GM23248 (cell line): ENCODE results near the gene MUC2. TPM values are rescaled to one million over a fixed set of nuclear protein-coding genes. Genes with fewer than 3 reads are reported as not detected.

Experiments
- DNase-seq: peaks from one replicate; pipeline ENCODE4 v3.0.0-alpha.2; 2015
- H2AFZ ChIP-seq: fragments of 200-600 bp; sonication (generic); 2 replicates; pipeline ENCODE4 v1.6.1; 2016; ENCODE audit warnings: antibody characterized with exemption
- H3F3A ChIP-seq: fragments of 200-600 bp; sonication (generic); 2 replicates; pipeline ENCODE4 v1.6.1; 2016; ENCODE audit warnings: mild to moderate bottlenecking, antibody characterized with exemption, mixed run types; ENCODE audit not compliant: insufficient read depth
- H3K27ac ChIP-seq: fragments of 200-600 bp; sonication (generic); 2 replicates; pipeline ENCODE4 v1.5.1; 2016; ENCODE audit warnings: mild to moderate bottlenecking
- H3K27me3 ChIP-seq: fragments of 200-600 bp; sonication (generic); replicated peaks from 2 replicates; pipeline ENCODE4 v1.6.1; 2016; ENCODE audit warnings: mild to moderate bottlenecking; ENCODE audit not compliant: insufficient read depth
- H3K36me3 ChIP-seq: fragments of 200-600 bp; sonication (generic); 2 replicates; pipeline ENCODE4 v1.6.1; 2016; ENCODE audit warnings: low read depth, mild to moderate bottlenecking
- H3K4me1 ChIP-seq: fragments of 200-600 bp; sonication (generic); 2 replicates; pipeline ENCODE4 v1.6.1; 2016; ENCODE audit warnings: mild to moderate bottlenecking; ENCODE audit not compliant: insufficient read depth
- H3K4me2 ChIP-seq: fragments of 200-600 bp; sonication (generic); one replicate; pipeline ENCODE4 v1.6.1; 2016; ENCODE audit warnings: mild to moderate bottlenecking; ENCODE audit not compliant: unreplicated experiment
- H3K4me3 ChIP-seq: fragments of 200-600 bp; sonication (generic); 2 replicates; pipeline ENCODE4 v1.5.1; 2016; ENCODE audit warnings: mild to moderate bottlenecking
- H3K79me2 ChIP-seq: fragments of 200-600 bp; sonication (generic); 2 replicates; pipeline ENCODE4 v1.6.1; 2016; ENCODE audit warnings: mild to moderate bottlenecking; ENCODE audit not compliant: insufficient read depth
- H3K9ac ChIP-seq: fragments of 200-600 bp; sonication (generic); 2 replicates; pipeline ENCODE4 v1.6.1; 2016; ENCODE audit warnings: mild to moderate bottlenecking
- H3K9me2 ChIP-seq: fragments of 200-600 bp; sonication (generic); 2 replicates; pipeline ENCODE4 v1.6.1; 2016; ENCODE audit warnings: mixed run types, mild to moderate bottlenecking, moderate library complexity; ENCODE audit not compliant: insufficient read depth
- H3K9me3 ChIP-seq: fragments of 200-600 bp; sonication (generic); one replicate; pipeline ENCODE4 v1.6.1; 2017; ENCODE audit warnings: low read depth
- H4K20me1 ChIP-seq: fragments of 200-600 bp; sonication (generic); 2 replicates; pipeline ENCODE4 v1.6.0; 2016; ENCODE audit not compliant: insufficient read depth
- EZH2 ChIP-seq: fragments of 200-600 bp; sonication (generic); IDR thresholded peaks from 2 replicates; pipeline ENCODE4 v1.6.1; 2018; ENCODE audit warnings: antibody characterized with exemption, mild to moderate bottlenecking; ENCODE audit not compliant: insufficient read depth, poor library complexity, severe bottlenecking
- EZH2phosphoT487 ChIP-seq: fragments of 200-600 bp; sonication (generic); IDR thresholded peaks from 2 replicates; pipeline ENCODE4 v1.6.1; 2018; ENCODE audit warnings: antibody characterized with exemption, moderate library complexity, mild to moderate bottlenecking, low read depth; ENCODE audit not compliant: insufficient read depth
- WGBS, 2 experiments: methylation state at CpG; one replicate each; pipeline ENCODE4 v1.1.6; 2015 to 2017; ENCODE audit warnings: low lambda C conversion rate in 2 of 2, low coverage in 1 of 2; ENCODE audit errors: missing lambda C conversion rate in 2 of 2; 5-methylcytosine and 5-hydroxymethylcytosine counted together
- in situ Hi-C: fragments of 300-500 bp; cut with MboI; formaldehyde crosslinking; loops from 2 replicates; pipeline ENCODE4 v1.15.0; 2020
- polyA plus RNA-seq: library from polyadenylated mRNA; unstranded; fragments of >200 nt; fragmentation: Nextera tagmentation; extraction: Ambion mirVana; gene quantifications from 2 replicates; pipeline ENCODE4 v1.2.1, GENCODE V29; 2016
- total RNA-seq: library from RNA; depleted of rRNA; stranded (reverse); fragments of >200 nt; shearing (Covaris generic); gene quantifications from 2 replicates; pipeline ENCODE4 v1.2.3, GENCODE V29; 2014

Gene MUC2
- total and polyA plus RNA-seq, 2 experiments from 2014 or later = not detected

DNA sequence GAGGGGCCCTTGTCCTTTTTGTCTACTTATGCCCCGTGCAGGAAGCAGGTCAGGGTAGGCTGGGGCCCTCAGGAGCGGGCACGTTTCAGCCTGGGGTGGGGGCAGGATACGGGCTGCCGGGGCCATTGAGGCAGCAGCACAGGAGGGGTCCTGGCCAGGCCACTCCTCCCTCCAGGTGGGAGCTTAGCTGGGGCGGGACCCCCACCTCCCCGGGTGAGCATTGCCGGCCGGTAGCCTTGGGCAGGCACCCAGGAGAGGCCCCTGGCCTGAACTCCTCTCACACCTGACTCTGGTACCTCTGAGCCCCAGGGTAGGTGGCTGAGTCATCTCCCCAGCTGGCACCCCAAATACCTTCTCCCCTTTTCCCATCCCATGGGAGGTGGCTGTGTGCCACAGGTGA, 33.2 kb upstream of the MUC2 start:
- in situ Hi-C loops = no loop called here
- H3K36me3 ChIP-seq = no peaks in the 10 kb centered on the region
- no peak for TF ChIP-seq EZH2
- no peak for TF ChIP-seq EZH2phosphoT487
- no peak overlapping the region for H3K4me2 ChIP-seq
- no peak overlapping the region for H3K27ac ChIP-seq
- no peaks in the 10 kb centered on the region for H3F3A ChIP-seq
- H3K4me1 ChIP-seq = no peaks in the 10 kb centered on the region
- H3K9me2 ChIP-seq = no peaks in the 10 kb centered on the region
- H4K20me1 ChIP-seq = no peaks in the 10 kb centered on the region
- 29 to 44% methylated on average over 8 to 9 of the region's 9 CpGs for WGBS, 2 experiments
- no peak overlapping the region for H2AFZ ChIP-seq
- H3K4me3 ChIP-seq = no peak overlapping the region
- DNase-seq = no peak
- H3K79me2 ChIP-seq = no peaks in the 10 kb centered on the region
- peaks cover 8% of the 10 kb centered on the region; the same call in 1 of the 2 replicates for H3K27me3 ChIP-seq
- no peak overlapping the region for H3K9ac ChIP-seq
- no peaks in the 10 kb centered on the region for H3K9me3 ChIP-seq

DNA sequence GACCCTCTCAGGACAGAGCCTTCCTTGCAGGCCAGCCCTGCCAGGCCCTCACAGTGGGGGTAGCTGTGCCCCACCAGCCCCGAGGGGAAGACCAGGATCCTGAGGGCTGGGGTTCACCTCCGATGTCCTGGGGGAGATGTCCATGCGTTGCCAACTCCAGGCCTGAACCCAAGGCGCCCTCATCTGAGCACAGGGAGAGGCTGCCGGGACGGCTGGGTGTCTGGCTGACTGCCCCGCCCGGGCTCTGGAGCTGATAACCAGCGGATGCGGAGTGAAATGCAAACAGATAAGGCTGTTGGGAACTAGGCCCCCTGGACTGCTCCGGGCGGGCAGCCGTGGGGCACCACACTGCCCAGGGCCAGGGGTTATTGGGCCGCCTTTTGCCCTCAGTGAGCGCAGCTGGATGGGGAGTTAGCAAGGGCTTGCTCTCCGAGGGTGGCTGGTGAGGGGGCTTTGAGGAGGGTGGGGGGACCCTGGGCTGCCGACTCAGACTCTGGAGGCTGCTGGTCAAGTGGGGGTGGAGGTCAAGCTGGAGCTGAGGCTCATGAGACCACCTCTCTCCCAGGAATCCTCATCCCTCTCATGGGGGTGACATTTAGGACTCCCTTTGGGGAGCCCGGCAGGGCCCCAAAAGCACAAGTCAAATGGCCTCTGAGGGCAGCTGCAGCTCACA, 32.6 kb upstream of the MUC2 start:
- Histone ChIP-seq H3K9ac (no peak overlapping the region), H3K79me2 (no peaks in the 10 kb centered on the region), H3K4me1 (no peaks in the 10 kb centered on the region), H3F3A (no peaks in the 10 kb centered on the region), H3K27ac (no peak overlapping the region), H3K27me3 (peaks cover 13% of the 10 kb centered on the region), H4K20me1 (no peaks in the 10 kb centered on the region), H2AFZ (no peak overlapping the region), H3K36me3 (no peaks in the 10 kb centered on the region), H3K4me3 (no peak overlapping the region), H3K4me2 (no peak overlapping the region), H3K9me2 (no peaks in the 10 kb centered on the region), H3K9me3 (no peaks in the 10 kb centered on the region)
- TF ChIP-seq EZH2 (no peak), EZH2phosphoT487 (no peak)
- no peak for DNase-seq
- in situ Hi-C loops = no loop called here
- 35 to 37% methylated on average over 16 to 18 of the region's 18 CpGs for WGBS, 2 experiments

DNA sequence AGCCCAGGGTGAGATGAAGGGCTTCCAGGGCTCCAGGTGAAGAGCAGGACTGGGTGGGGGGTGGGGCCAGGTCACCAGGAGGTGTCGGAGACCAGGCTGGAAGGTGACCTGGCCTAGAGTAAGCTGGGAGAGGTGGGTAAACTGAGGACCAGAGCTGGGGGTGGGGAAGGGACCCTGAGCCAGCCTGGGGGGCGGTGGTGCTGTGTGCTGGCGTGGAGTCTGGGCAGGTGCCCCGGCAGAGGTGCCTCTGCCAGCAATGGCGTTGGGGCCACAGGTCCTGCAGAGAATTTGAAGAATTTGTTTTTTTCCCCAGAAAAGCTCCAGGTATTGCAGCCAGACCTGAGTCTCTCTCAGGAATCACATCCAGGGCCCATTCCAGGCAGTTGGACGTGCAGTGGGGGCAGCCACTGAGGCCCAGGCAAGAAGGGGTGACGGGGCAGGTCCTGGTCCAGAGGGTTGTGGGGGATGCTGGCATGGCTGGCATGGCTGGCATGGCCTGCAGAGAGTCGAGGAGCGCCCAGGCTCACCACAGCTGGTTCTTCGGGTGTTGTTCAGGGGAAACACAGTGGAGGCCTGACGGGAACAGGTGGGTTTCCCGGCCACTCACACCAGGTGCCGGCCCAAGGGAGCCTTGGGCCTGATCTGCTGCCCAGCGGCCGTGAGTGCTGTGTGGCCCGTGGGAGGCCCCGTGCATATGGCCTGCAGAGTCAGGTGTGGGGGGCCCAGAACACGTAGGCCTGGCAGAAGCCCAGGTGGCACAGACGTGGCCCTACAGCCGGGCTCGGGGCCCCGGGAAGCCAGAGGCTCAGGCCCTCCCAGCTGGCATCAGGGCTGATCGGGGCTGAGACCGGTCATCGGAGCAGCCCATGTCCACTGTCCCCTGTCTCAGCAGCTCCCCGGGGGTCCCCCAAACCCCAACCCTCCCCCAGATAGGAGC, 31.8 kb upstream of the MUC2 start:
- WGBS, 2 experiments = 73 to 75% methylated on average over 21 to 26 of the region's 26 CpGs
- TF ChIP-seq EZH2phosphoT487 = no peak
- no peak for TF ChIP-seq EZH2
- in situ Hi-C loops = no loop called here

DNA sequence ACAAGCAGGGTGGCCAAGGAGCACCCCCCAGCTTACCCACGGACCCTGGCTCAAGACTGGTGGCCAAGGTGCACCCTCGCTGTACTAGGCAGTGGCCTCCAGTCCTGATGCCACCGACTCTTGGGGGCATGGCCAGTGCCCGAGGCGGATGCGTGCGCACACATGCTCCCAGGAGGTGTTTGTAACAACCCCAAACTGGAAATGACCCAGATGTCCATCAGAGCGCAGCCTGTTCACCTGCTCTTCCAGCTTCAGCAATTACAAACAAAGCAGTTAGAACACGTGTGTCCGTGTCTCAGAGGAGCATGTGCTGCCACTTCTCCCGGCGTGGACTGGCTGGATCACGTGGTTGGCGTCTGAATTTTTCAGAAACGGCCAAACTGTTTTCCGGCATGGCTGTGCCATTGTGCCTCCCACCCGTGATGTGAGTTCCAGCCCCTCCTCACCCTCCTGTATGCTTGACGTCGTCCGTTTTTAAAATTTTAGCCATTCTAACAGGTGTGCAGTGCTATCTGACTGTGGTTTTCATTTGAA, 31.0 kb upstream of the MUC2 start:
- 75 to 83% methylated on average over 20 of the region's 20 CpGs for WGBS, 2 experiments
- H3K79me2 ChIP-seq = no peaks in the 10 kb centered on the region
- no peak overlapping the region for H3K4me2 ChIP-seq
- H3K27ac ChIP-seq = no peak overlapping the region
- no peaks in the 10 kb centered on the region for H3K36me3 ChIP-seq
- DNase-seq = no peak
- no peaks in the 10 kb centered on the region for H3K9me3 ChIP-seq
- no peaks in the 10 kb centered on the region for H3K4me1 ChIP-seq
- no peaks in the 10 kb centered on the region for H4K20me1 ChIP-seq
- H3K27me3 ChIP-seq = peaks cover 25% of the 10 kb centered on the region
- TF ChIP-seq EZH2 (no peak), EZH2phosphoT487 (no peak)
- H3F3A ChIP-seq = no peaks in the 10 kb centered on the region
- no peak overlapping the region for H3K4me3 ChIP-seq
- H2AFZ ChIP-seq = no peak overlapping the region
- no peak overlapping the region for H3K9ac ChIP-seq
- no peaks in the 10 kb centered on the region for H3K9me2 ChIP-seq
- in situ Hi-C loops = no loop called here

More for the DNA sequence above, 31.8 kb upstream of the MUC2 start:
- H3K9me3 ChIP-seq = no peaks in the 10 kb centered on the region
- no peak overlapping the region for H3K4me3 ChIP-seq
- no peaks in the 10 kb centered on the region for H3F3A ChIP-seq
- H3K27ac ChIP-seq = no peak overlapping the region
- no peak overlapping the region for H3K9ac ChIP-seq
- H3K4me1 ChIP-seq = no peaks in the 10 kb centered on the region
- H3K27me3 ChIP-seq = peaks cover 19% of the 10 kb centered on the region
- no peak overlapping the region for H3K4me2 ChIP-seq
- no peaks in the 10 kb centered on the region for H3K36me3 ChIP-seq
- no peak for DNase-seq
- no peak overlapping the region for H2AFZ ChIP-seq
- H4K20me1 ChIP-seq = no peaks in the 10 kb centered on the region
- no peaks in the 10 kb centered on the region for H3K79me2 ChIP-seq
- H3K9me2 ChIP-seq = no peaks in the 10 kb centered on the region
